ENCODE results near the gene NR5A1. TPM values are rescaled to one million over a fixed set of nuclear protein-coding genes. Genes with fewer than 3 reads are reported as not detected.

NR5A1 gene
- total RNA-seq, 2 experiments from 2014 or later: not detected

GRCh38 chr9:124436320-124436719, 70.9 kb downstream of the NR5A1 start:
- ATAC-seq (ENCODE audit: low read depth) (no peak), DNase-seq (no peak)
- POLR2A ChIA-PET: no interaction called here
- H3K4me3 Mint-ChIP-seq: no peak overlapping the region
- H3K27me3 Mint-ChIP-seq: peaks cover 10% of the 10 kb centered on the region
- no peaks in the 10 kb centered on the region for H3K36me3 Mint-ChIP-seq
- no peaks in the 10 kb centered on the region for H3K9me3 Mint-ChIP-seq
- H3K27ac Mint-ChIP-seq: no peak overlapping the region
- no peaks in the 10 kb centered on the region for H3K4me1 Mint-ChIP-seq

Other genes with a start within 250 kb of the NR5A1 start
- 10 to 100 TPM in 1 of 2 experiments, 1 to 10 TPM in 1; 8.1 to 10.9 TPM for gene NEK6, start 249.4 kb downstream of the NR5A1 start, total RNA-seq
- gene PSMB7, start 92.0 kb downstream of the NR5A1 start, total RNA-seq: 10 to 100 TPM; 88.7 to 93.6 TPM
- not detected for gene ADGRD2, start 56.9 kb downstream of the NR5A1 start, total RNA-seq

Measured in activated naive CD8-positive, alpha-beta T cell treated with anti-CD3 and anti-CD28 coated beads, Interleukin-2, amount 10 ng/mL, durations not matched to agents 7 days and 5 days (primary cell).